SK-N-SH (cell line): ENCODE results near the gene ZER1. TPM values are rescaled to one million over a fixed set of nuclear protein-coding genes. Genes with fewer than 3 reads are reported as not detected.

Source experiments
- CTCF ChIA-PET: fragments of 300-600, 350-600 bp; formaldehyde crosslinking; extraction: SDS; loops from one replicate; lab custom pipeline; 2021; lab: Yijun Ruan, JAX
- POLR2A ChIA-PET: fragments of 350-600 bp; sonication (Branson Sonifier 250); formaldehyde crosslinking; extraction: SDS; loops from one replicate; lab custom pipeline; 2020; ENCODE audit warnings: antibody characterized with exemption, inconsistent platforms; lab: Yijun Ruan, JAX
- DNase-seq: peaks from one replicate; pipeline ENCODE4 v3.0.0; 2012
- H2AFZ ChIP-seq: fragments of 200-600 bp; sonication (generic); 2 replicates; pipeline ENCODE4 v1.8.1; 2016; ENCODE audit warnings: antibody characterized with exemption, mild to moderate bottlenecking, low read depth
- H3F3A ChIP-seq: fragments of 200-600 bp; sonication (generic); replicated peaks from 2 replicates; pipeline ENCODE3; 2016; ENCODE audit warnings: antibody characterized with exemption, mild to moderate bottlenecking; ENCODE audit not compliant: insufficient read depth
- H3K27ac ChIP-seq, 2 experiments: fragments of 200-500 bp in 1 of 2; fragments of 200-600 bp in 1 of 2; sonication (Bioruptor generic) in 1 of 2; sonication (generic), shearing (Covaris generic) in 1 of 2; 2 replicates each; pipeline versions ENCODE4 v1.5.1 to v1.6.1; 2014 to 2016; ENCODE audit warnings: low read depth in 2 of 2, inconsistent platforms in 1 of 2, low read length in 1 of 2, mild to moderate bottlenecking in 1 of 2, mixed read lengths in 1 of 2
- H3K27me3 ChIP-seq: fragments of 200-600 bp; sonication (generic), shearing (Covaris generic); 2 replicates; pipeline ENCODE4 v1.6.1; 2016; ENCODE audit warnings: mixed run types; ENCODE audit not compliant: insufficient read depth
- H3K36me3 ChIP-seq, 2 experiments: fragments of 200-500 bp in 1 of 2; fragments of 200-600 bp in 1 of 2; sonication (Bioruptor generic) in 1 of 2; sonication (generic) in 1 of 2; replicated peaks in 1 of 2; 2 replicates each; pipeline versions ENCODE3 to v1.5.1; 2014 to 2016; ENCODE audit warnings: low read length in 1 of 2, mild to moderate bottlenecking in 1 of 2; ENCODE audit not compliant: insufficient read depth in 2 of 2, control insufficient read depth in 1 of 2
- H3K4me1 ChIP-seq, 2 experiments: fragments of 200-500 bp in 1 of 2; fragments of 200-600 bp in 1 of 2; sonication (Bioruptor generic) in 1 of 2; sonication (generic), shearing (Covaris generic) in 1 of 2; 2 replicates each; pipeline versions ENCODE4 v1.5.1 to v1.6.1; 2014 to 2016; ENCODE audit warnings: low read depth in 1 of 2, low read length in 1 of 2, mixed run types in 1 of 2; ENCODE audit not compliant: insufficient read depth in 2 of 2, control insufficient read depth in 1 of 2
- H3K4me2 ChIP-seq: fragments of 200-600 bp; sonication (generic), shearing (Covaris generic); 2 replicates; pipeline ENCODE4 v1.6.1; 2017; ENCODE audit warnings: mixed run types
- H3K4me3 ChIP-seq, 2 experiments: fragments of 200-500 bp in 1 of 2; fragments of 200-600 bp in 1 of 2; sonication (Bioruptor generic) in 1 of 2; sonication (generic), shearing (Covaris generic) in 1 of 2; 2 replicates each; pipeline versions ENCODE4 v1.5.1 to v1.8.1; 2014 to 2016; ENCODE audit warnings: low read depth in 2 of 2, inconsistent platforms in 1 of 2, low read length in 1 of 2, mild to moderate bottlenecking in 1 of 2, mixed read lengths in 1 of 2, moderate library complexity in 1 of 2
- H3K79me2 ChIP-seq: fragments of 200-600 bp; sonication (generic); 2 replicates; pipeline ENCODE4 v1.8.1; 2017; ENCODE audit warnings: mild to moderate bottlenecking; ENCODE audit not compliant: insufficient read depth
- H3K9ac ChIP-seq: fragments of 200-600 bp; sonication (generic); 2 replicates; pipeline ENCODE4 v1.6.1; 2017; ENCODE audit warnings: mixed run types
- H3K9me2 ChIP-seq: fragments of 200-600 bp; sonication (generic); 2 replicates; pipeline ENCODE4 v1.6.1; 2017; ENCODE audit warnings: mixed run types
- H3K9me3 ChIP-seq: fragments of 200-600 bp; sonication (generic); 2 replicates; pipeline ENCODE4 v1.6.1; 2017; ENCODE audit warnings: mixed run types, mild to moderate bottlenecking, moderate library complexity
- H4K20me1 ChIP-seq: fragments of 200-600 bp; sonication (generic); 2 replicates; pipeline ENCODE4 v1.6.1; 2017; ENCODE audit warnings: mild to moderate bottlenecking, mixed run types; ENCODE audit not compliant: insufficient read depth
- CTCF ChIP-seq: fragments of 200-600 bp; sonication (generic); IDR thresholded peaks from 2 replicates; pipeline ENCODE4 v1.6.1; 2017; ENCODE audit warnings: antibody characterized with exemption, mild to moderate bottlenecking, moderate library complexity
- ELF1 ChIP-seq: IDR thresholded peaks from 2 replicates; pipeline ENCODE4 v1.4.0; 2012
- EP300 ChIP-seq, 2 experiments: IDR thresholded peaks; 2 replicates each; pipeline versions ENCODE4 v1.4.0 to v1.6.1; 2012; ENCODE audit warnings: borderline replicate concordance in 1 of 2, low read depth in 1 of 2, low read length in 1 of 2
- EZH2phosphoT487 ChIP-seq: fragments of 200-600 bp; sonication (generic); IDR thresholded peaks from 2 replicates; pipeline ENCODE4 v1.6.1; 2017; ENCODE audit warnings: low read depth, mixed run types, mild to moderate bottlenecking, antibody characterized with exemption, moderate library complexity, borderline replicate concordance
- FOSL2 ChIP-seq: IDR thresholded peaks from 2 replicates; pipeline ENCODE4 v1.4.0; 2012; ENCODE audit warnings: low read depth, mild to moderate bottlenecking, moderate library complexity, borderline replicate concordance
- GATA2 ChIP-seq: sonication (generic); formaldehyde crosslinking; IDR thresholded peaks from 2 replicates; pipeline ENCODE4 v1.5.0; 2020; ENCODE audit warnings: mild to moderate bottlenecking, missing genetic modification reagents
- PBX3 ChIP-seq: IDR thresholded peaks from 2 replicates; pipeline ENCODE4; 2012
- RAD21 ChIP-seq: IDR thresholded peaks from 2 replicates; pipeline ENCODE4 v1.6.1; 2012; ENCODE audit warnings: mild to moderate bottlenecking, low read length
- RCOR1 ChIP-seq: fragments of 150-350 bp; IDR thresholded peaks from 2 replicates; pipeline ENCODE4 v1.6.1; 2017; ENCODE audit warnings: antibody characterized with exemption, low read length
- REST ChIP-seq: IDR thresholded peaks from 2 replicates; pipeline ENCODE4 v1.6.1; 2012; ENCODE audit warnings: mild to moderate bottlenecking, low read depth, low read length, moderate library complexity
- RXRA ChIP-seq: IDR thresholded peaks from 2 replicates; pipeline ENCODE4 v1.4.0; 2012; ENCODE audit warnings: low read depth, mild to moderate bottlenecking, borderline replicate concordance
- TAF1 ChIP-seq: IDR thresholded peaks from 2 replicates; pipeline ENCODE4 v1.6.1; 2012; ENCODE audit warnings: low read depth, mild to moderate bottlenecking, low read length, moderate library complexity, borderline replicate concordance
- TEAD4 ChIP-seq: IDR thresholded peaks from 2 replicates; pipeline ENCODE4 v1.4.0; 2012; ENCODE audit warnings: mild to moderate bottlenecking, borderline replicate concordance; ENCODE audit not compliant: insufficient read depth
- USF1 ChIP-seq: IDR thresholded peaks from 2 replicates; pipeline ENCODE4 v1.4.0; 2012; ENCODE audit warnings: low read depth, borderline replicate concordance
- YY1 ChIP-seq: IDR thresholded peaks from 2 replicates; pipeline ENCODE4 v1.4.0; 2012; ENCODE audit warnings: low read depth, mild to moderate bottlenecking
- WGBS: methylation state at CpG from one replicate; pipeline ENCODE4 v1.1.6; 2017; ENCODE audit warnings: low lambda C conversion rate; 5-methylcytosine and 5-hydroxymethylcytosine counted together
- polyA plus RNA-seq, 3 experiments: library from polyadenylated mRNA; depleted of rRNA; stranded (reverse); fragments of >200 nt; gene quantifications; 2 replicates each; pipeline ENCODE4 v1.2.3, GENCODE V29; 2012
- TF ChIP-seq, protein P1 (sequence below): fragments of 150-350 bp; IDR thresholded peaks from 2 replicates; pipeline ENCODE4 v1.6.1; 2017; ENCODE audit warnings: antibody characterized with exemption, low read length, low read depth, borderline replicate concordance
- TF ChIP-seq, protein P2 (sequence below): fragments of 150-350 bp; IDR thresholded peaks from 2 replicates; pipeline ENCODE4 v1.6.1; 2016; ENCODE audit warnings: mild to moderate bottlenecking, low read depth, low read length

Gene ZER1
- polyA plus RNA-seq, 1 of the 3 experiments (the other 2 are of a cell fraction) = 30.9 TPM

GRCh38 chr9:128800061-128800460 lies 28.3 kb upstream of the ZER1 start:
- Histone ChIP-seq H3K4me3 (no peak overlapping the region), H3K27me3 (no peaks in the 10 kb centered on the region), H3K79me2 (no peaks in the 10 kb centered on the region), H2AFZ (no peak overlapping the region), H3K9ac (no peak overlapping the region), H3F3A (no peaks in the 10 kb centered on the region), H3K9me3 (no peaks in the 10 kb centered on the region), H3K9me2 (no peaks in the 10 kb centered on the region), H4K20me1 (no peaks in the 10 kb centered on the region), H3K4me1 (no peaks in the 10 kb centered on the region), H3K4me2 (no peak overlapping the region), H3K27ac (no peak overlapping the region), H3K36me3 (peaks cover 38 to 44% of the 10 kb centered on the region in 2 experiments)
- WGBS = 98% methylated on average over 7 of the region's 7 CpGs
- ChIA-PET POLR2A (interaction anchor here (0.8 kb wide), 1 partner anchor 11 kb away, joined by 3 read pairs; no protein-coding TSS in a partner anchor), CTCF (interaction anchor here (0.9 kb wide), 1 partner anchor 19 kb away, joined by 3 read pairs; no protein-coding TSS in a partner anchor)
- no peak for TF ChIP-seq RXRA
- TF ChIP-seq, protein P1, sequence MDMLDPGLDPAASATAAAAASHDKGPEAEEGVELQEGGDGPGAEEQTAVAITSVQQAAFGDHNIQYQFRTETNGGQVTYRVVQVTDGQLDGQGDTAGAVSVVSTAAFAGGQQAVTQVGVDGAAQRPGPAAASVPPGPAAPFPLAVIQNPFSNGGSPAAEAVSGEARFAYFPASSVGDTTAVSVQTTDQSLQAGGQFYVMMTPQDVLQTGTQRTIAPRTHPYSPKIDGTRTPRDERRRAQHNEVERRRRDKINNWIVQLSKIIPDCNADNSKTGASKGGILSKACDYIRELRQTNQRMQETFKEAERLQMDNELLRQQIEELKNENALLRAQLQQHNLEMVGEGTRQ = no peak
- no peak for TF ChIP-seq TEAD4
- no peak for TF ChIP-seq CTCF
- TF ChIP-seq RCOR1 = no peak
- no peak for TF ChIP-seq RAD21
- TF ChIP-seq, protein P2, sequence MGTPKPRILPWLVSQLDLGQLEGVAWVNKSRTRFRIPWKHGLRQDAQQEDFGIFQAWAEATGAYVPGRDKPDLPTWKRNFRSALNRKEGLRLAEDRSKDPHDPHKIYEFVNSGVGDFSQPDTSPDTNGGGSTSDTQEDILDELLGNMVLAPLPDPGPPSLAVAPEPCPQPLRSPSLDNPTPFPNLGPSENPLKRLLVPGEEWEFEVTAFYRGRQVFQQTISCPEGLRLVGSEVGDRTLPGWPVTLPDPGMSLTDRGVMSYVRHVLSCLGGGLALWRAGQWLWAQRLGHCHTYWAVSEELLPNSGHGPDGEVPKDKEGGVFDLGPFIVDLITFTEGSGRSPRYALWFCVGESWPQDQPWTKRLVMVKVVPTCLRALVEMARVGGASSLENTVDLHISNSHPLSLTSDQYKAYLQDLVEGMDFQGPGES = no peak
- no peak for TF ChIP-seq EZH2phosphoT487
- TF ChIP-seq ELF1 = no peak
- TF ChIP-seq USF1 = no peak
- TF ChIP-seq YY1 = no peak
- TF ChIP-seq PBX3 = no peak
- no peak for TF ChIP-seq REST
- TF ChIP-seq TAF1 = no peak
- TF ChIP-seq EP300 (IDR thresholded peaks at IDR 0.05; ENCODE audit: borderline replicate concordance in 1 of 2, low read depth in 1 of 2, low read length in 1 of 2) = no peak
- TF ChIP-seq FOSL2 = no peak
- no peak for TF ChIP-seq GATA2 (CRISPR knock-in tag)
- TF ChIP-seq, all 33 proteins: peak for 0
- DNase-seq = no peak
